Adrenal gland (tissue), 5 donors: ENCODE results near the gene ZNF385A.

Experiments used
- POLR2A ChIP-seq, 2 donors: fragments of 450-650 bp; IDR thresholded peaks; one replicate each; pipeline ENCODE4 v1.6.1; 2017; ENCODE audit warnings: antibody characterized with exemption in 2 of 2, mild to moderate bottlenecking in 2 of 2, moderate library complexity in 1 of 2
- TF ChIP-seq, protein P1 (sequence below), 6 experiments: fragments of 450-650 bp in 4 of 6; fragments of 200-600 bp in 2 of 6; sonication (generic) in 1 of 6; IDR thresholded peaks; 1 replicate in 5 of 6; 2 replicates in 1 of 6; pipeline versions ENCODE4 v1.5.1 to v1.8.0; 2016 to 2021; ENCODE audit warnings: antibody characterized with exemption in 6 of 6, mild to moderate bottlenecking in 2 of 6, moderate library complexity in 1 of 6
- donor health status: DM: no; HTN: no; CAD: no.

DNA sequence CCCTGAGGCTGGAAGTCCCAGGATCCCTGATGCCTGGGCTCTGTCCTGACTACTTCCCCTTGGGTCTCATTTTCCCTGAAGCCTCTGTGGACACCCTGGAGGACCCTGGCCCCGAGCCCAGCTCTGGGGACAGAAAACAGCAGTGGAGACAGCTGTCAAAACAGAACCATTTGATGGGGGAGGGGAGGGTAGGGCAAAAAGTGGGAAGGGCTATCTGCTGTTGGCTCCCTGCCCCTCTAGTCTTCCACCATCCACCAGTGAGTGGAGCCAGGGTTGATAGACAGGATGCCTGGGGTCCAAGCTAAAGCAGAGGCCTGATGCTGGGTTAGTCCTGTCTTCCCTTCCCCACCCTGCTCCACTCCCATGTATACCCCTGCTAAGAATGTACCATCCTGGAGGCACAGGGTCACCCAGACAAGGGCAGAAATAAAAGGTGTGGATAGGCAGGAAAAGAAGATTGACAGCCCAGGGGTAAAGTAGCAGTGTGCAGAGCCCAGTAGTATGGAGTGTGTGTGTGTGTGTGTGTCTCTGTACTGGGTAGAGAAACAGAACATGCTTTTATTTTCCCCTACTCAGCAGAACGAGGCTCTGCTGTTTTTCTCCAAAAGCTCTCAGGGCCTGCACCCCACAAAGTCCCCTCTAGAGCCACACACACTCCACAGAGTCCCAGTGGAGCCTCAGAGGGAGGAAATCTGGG lies 9.8 kb downstream of the ZNF385A start:
- TF ChIP-seq POLR2A (IDR thresholded peaks at IDR 0.05), result no peak
- TF ChIP-seq, protein P1, sequence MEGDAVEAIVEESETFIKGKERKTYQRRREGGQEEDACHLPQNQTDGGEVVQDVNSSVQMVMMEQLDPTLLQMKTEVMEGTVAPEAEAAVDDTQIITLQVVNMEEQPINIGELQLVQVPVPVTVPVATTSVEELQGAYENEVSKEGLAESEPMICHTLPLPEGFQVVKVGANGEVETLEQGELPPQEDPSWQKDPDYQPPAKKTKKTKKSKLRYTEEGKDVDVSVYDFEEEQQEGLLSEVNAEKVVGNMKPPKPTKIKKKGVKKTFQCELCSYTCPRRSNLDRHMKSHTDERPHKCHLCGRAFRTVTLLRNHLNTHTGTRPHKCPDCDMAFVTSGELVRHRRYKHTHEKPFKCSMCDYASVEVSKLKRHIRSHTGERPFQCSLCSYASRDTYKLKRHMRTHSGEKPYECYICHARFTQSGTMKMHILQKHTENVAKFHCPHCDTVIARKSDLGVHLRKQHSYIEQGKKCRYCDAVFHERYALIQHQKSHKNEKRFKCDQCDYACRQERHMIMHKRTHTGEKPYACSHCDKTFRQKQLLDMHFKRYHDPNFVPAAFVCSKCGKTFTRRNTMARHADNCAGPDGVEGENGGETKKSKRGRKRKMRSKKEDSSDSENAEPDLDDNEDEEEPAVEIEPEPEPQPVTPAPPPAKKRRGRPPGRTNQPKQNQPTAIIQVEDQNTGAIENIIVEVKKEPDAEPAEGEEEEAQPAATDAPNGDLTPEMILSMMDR (IDR thresholded peaks at IDR 0.05), result no peak
